Liver (tissue), 3 donors: ENCODE results near the gene JAK2.
"Not testable (repeated sequence)": the region's sequence is repeated elsewhere in the genome, so short reads cannot be mapped to it uniquely, and the experiment has no call there.

ENCODE experiments used
- CTCF ChIP-seq: fragments of 150-350 bp; IDR thresholded peaks from 2 replicates; pipeline ENCODE4 v1.5.1; 2017; ENCODE audit warnings: improper control_type of control experiment, low read depth, low read length; ENCODE audit not compliant: missing input control
- GABPA ChIP-seq, 2 donors: IDR thresholded peaks in 1 of 2; conservative IDR thresholded peaks in 1 of 2; 2 replicates each; pipeline ENCODE4 v1.6.1; 2016; ENCODE audit warnings: antibody characterized with exemption in 2 of 2, mild to moderate bottlenecking in 1 of 2, moderate library complexity in 1 of 2
- HNF4A ChIP-seq, 2 donors: conservative IDR thresholded peaks; 2 replicates each; pipeline ENCODE4 v1.6.1; 2016; ENCODE audit warnings: antibody characterized with exemption in 2 of 2, mild to moderate bottlenecking in 2 of 2
- HNF4G ChIP-seq: IDR thresholded peaks from 2 replicates; pipeline ENCODE4 v1.6.1; 2016; ENCODE audit warnings: antibody characterized with exemption
- MAX ChIP-seq: IDR thresholded peaks from 2 replicates; pipeline ENCODE4 v1.6.1; 2016; ENCODE audit warnings: antibody characterized with exemption
- NR2F2 ChIP-seq: IDR thresholded peaks from 2 replicates; pipeline ENCODE4 v1.6.1; 2016; ENCODE audit warnings: antibody characterized with exemption
- RAD21 ChIP-seq, 2 donors: IDR thresholded peaks; 2 replicates each; pipeline ENCODE4 v1.6.1; 2016; ENCODE audit warnings: antibody characterized with exemption in 2 of 2, mild to moderate bottlenecking in 2 of 2
- REST ChIP-seq: IDR thresholded peaks from 2 replicates; pipeline ENCODE4 v1.6.1; 2016; ENCODE audit warnings: antibody characterized with exemption, mild to moderate bottlenecking
- RXRA ChIP-seq, 2 donors: IDR thresholded peaks; 2 replicates each; pipeline ENCODE4 v1.6.1; 2017 to 2018; ENCODE audit warnings: antibody characterized with exemption in 2 of 2, mild to moderate bottlenecking in 1 of 2
- SP1 ChIP-seq: IDR thresholded peaks from 2 replicates; pipeline ENCODE4 v1.6.1; 2018; ENCODE audit warnings: antibody characterized with exemption, mild to moderate bottlenecking
- TAF1 ChIP-seq: conservative IDR thresholded peaks from 2 replicates; pipeline ENCODE4 v1.6.1; 2016; ENCODE audit warnings: antibody characterized with exemption, mild to moderate bottlenecking
- YY1 ChIP-seq: IDR thresholded peaks from 2 replicates; pipeline ENCODE4 v1.6.1; 2016; ENCODE audit warnings: antibody characterized with exemption, mild to moderate bottlenecking
- ZBTB33 ChIP-seq: IDR thresholded peaks from 2 replicates; pipeline ENCODE4 v1.6.1; 2016; ENCODE audit warnings: antibody characterized with exemption
- TF ChIP-seq, protein P1 (sequence below): IDR thresholded peaks from 2 replicates; pipeline ENCODE4 v1.6.1; 2016; ENCODE audit warnings: antibody characterized with exemption
- donor health status: healthy.
- donor health status: healthy.

DNA sequence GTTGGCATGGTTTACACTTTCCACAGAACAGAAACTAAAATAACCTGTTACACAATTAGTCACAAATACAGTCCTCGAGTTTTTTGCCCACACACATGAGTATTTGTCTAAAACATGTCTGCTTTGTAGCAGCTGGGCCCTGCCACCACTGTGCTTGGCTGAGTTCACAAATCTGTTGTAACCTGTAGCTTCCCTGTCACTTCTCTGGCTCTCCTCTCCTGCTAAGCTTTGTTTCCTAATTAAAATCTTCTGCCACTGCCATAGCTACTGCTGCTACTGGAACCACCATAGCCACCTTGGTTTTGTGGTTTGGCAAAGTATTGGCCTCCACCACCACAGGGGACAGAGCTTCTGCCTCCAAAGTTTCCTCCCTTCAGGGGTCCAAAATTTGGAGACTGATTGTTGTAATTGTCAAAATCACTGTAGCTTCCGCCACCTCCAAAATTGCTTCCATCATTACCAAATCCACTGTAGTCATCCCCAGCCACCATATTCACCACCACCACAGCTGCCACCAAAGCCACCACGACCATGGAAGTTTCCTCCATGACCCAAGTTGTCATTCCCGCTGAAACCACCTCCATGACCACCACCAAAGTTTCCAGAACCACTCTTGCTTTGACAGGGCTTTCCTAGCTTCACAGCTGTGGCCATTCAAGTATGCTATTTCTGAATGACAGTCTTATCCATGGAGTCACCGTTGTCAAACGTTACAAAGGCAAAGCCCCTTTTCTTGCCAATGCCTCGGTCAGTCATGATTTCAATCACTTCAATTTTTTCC, 40.5 kb upstream of the JAK2 start:
- TF ChIP-seq MAX; CTCF; RAD21 (IDR thresholded peaks at IDR 0.05); HNF4A (conservative IDR thresholded peaks at IDR 0.05); YY1; HNF4G; TAF1; REST; GABPA (IDR thresholded peaks at IDR 0.05 in 1 of 2, conservative IDR thresholded peaks at IDR 0.05 in 1 of 2); NR2F2; SP1; RXRA (IDR thresholded peaks at IDR 0.05); ZBTB33: not testable (repeated sequence)
- TF ChIP-seq, protein P1, sequence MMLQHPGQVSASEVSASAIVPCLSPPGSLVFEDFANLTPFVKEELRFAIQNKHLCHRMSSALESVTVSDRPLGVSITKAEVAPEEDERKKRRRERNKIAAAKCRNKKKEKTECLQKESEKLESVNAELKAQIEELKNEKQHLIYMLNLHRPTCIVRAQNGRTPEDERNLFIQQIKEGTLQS, result not testable (repeated sequence)
